HepG2 (cell line): Measurements from ENCODE around the gene GPN1.
"Not testable (repeated sequence)": the region's sequence is repeated elsewhere in the genome, so short reads cannot be mapped to it uniquely, and the experiment has no call there.

ENCODE experiments used
- EZH2 ChIP-seq: conservative IDR thresholded peaks from 2 replicates; pipeline ENCODE4 v1.6.1; 2012; ENCODE audit warnings: mild to moderate bottlenecking, low read depth, low read length, moderate library complexity
- NFRKB ChIP-seq: fragments of 450-650 bp; IDR thresholded peaks from 2 replicates; pipeline ENCODE4 v1.6.1; 2017
- TF ChIP-seq, protein P1 (sequence below): sonication (generic); formaldehyde crosslinking; IDR thresholded peaks from 2 replicates; pipeline ENCODE4 v1.5.0; 2020; ENCODE audit warnings: mild to moderate bottlenecking, missing genetic modification reagents, moderate library complexity

DNA sequence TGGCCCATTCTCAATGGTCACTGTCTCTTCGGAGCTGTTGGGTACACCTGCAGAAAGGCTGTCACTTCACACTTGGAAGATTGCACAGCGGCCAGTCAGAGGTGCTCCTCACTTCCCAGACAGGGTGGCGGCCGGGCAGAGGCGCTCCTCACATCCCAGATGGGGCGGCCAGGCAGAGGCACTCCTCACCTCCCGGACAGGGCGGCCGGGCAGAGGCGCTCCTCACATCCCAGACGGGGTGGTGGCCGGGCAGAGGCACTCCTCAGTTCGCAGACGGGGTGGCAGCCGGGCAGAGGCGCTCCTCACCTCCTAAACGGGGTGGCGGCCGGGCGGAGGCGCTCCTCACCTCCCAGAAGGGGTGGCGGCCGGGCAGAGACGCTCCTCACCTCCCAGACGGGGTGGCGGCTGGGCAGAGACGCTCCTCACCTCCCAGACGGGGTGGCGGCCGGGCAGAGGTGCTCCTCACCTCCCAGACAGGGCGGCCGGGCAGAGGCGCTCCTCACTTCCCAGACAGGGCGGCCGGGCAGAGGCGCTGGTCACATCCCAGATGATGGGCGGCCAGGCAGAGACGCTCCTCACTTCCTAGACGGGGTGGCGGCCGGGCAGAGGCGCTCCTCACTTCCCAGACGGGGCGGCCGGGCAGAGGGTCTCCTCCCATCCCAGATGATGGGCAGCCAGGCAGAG is 34.7 kb upstream of the GPN1 start:
- not testable (repeated sequence) for TF ChIP-seq NFRKB, EZH2
- TF ChIP-seq, protein P1, sequence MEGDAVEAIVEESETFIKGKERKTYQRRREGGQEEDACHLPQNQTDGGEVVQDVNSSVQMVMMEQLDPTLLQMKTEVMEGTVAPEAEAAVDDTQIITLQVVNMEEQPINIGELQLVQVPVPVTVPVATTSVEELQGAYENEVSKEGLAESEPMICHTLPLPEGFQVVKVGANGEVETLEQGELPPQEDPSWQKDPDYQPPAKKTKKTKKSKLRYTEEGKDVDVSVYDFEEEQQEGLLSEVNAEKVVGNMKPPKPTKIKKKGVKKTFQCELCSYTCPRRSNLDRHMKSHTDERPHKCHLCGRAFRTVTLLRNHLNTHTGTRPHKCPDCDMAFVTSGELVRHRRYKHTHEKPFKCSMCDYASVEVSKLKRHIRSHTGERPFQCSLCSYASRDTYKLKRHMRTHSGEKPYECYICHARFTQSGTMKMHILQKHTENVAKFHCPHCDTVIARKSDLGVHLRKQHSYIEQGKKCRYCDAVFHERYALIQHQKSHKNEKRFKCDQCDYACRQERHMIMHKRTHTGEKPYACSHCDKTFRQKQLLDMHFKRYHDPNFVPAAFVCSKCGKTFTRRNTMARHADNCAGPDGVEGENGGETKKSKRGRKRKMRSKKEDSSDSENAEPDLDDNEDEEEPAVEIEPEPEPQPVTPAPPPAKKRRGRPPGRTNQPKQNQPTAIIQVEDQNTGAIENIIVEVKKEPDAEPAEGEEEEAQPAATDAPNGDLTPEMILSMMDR (CRISPR knock-in tag): not testable (repeated sequence)
